Panc1 (cell line): ENCODE measurements around the gene RSPH4A.

Experiments
- TCF7L2 ChIP-seq: IDR thresholded peaks from 2 replicates; pipeline ENCODE4 v1.6.1; 2011; ENCODE audit warnings: mild to moderate bottlenecking, low read depth, low read length, inconsistent platforms
- TF ChIP-seq, protein P1 (sequence below): fragments of 450-650 bp; IDR thresholded peaks from 2 replicates; pipeline ENCODE4 v1.5.1; 2017; ENCODE audit warnings: mild to moderate bottlenecking

DNA sequence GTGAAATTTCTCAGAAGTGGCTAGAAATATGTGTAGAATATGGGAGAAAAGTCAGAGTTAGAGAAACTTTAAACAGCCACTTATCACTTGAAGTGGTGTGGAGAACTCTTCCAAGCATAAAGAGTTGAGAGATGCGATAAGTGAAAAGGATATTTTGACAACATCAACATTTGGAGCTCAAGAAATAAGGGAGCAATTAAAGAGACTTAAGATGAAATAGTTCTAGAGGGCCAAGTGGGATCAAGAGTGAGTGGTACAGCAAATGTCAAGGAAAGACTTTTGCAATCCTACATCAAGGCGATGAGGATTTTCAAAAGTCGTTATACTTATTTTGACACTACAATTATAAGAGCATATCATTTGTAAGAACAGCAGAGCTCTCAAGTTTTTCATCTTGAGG lies 9.6 kb downstream of the RSPH4A start:
- TF ChIP-seq, protein P1, sequence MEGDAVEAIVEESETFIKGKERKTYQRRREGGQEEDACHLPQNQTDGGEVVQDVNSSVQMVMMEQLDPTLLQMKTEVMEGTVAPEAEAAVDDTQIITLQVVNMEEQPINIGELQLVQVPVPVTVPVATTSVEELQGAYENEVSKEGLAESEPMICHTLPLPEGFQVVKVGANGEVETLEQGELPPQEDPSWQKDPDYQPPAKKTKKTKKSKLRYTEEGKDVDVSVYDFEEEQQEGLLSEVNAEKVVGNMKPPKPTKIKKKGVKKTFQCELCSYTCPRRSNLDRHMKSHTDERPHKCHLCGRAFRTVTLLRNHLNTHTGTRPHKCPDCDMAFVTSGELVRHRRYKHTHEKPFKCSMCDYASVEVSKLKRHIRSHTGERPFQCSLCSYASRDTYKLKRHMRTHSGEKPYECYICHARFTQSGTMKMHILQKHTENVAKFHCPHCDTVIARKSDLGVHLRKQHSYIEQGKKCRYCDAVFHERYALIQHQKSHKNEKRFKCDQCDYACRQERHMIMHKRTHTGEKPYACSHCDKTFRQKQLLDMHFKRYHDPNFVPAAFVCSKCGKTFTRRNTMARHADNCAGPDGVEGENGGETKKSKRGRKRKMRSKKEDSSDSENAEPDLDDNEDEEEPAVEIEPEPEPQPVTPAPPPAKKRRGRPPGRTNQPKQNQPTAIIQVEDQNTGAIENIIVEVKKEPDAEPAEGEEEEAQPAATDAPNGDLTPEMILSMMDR, result no peak
- no peak for TF ChIP-seq TCF7L2
